Panc1 (cell line): ENCODE data around the gene ABCG1. TPM values are rescaled to one million over a fixed set of nuclear protein-coding genes. Genes with fewer than 3 reads are reported as not detected.

Experiments
- ATAC-seq: fragments of 200-7000 bp; cut with Tn5 transposase; 2 replicates; pipeline ENCODE4 v1.9.1; 2020; ENCODE audit warnings: mild to moderate bottlenecking, moderate library complexity
- BruUV-seq: library from RNA; stranded (reverse); fragments of 400-500 nt; replicated peaks from 2 replicates; lab custom pipeline; 2021; lab: Mats Ljungman, UMichigan
- CTCF ChIA-PET: fragments of 300-600 bp; sonication (Branson Sonifier 250); formaldehyde crosslinking; loops from one replicate; lab custom pipeline; 2022; ENCODE audit warnings: antibody characterized with exemption; lab: Charles Lee
- POLR2A ChIA-PET: fragments of 300-600 bp; sonication (Branson Sonifier 250); formaldehyde crosslinking; loops from one replicate; lab custom pipeline; 2022; ENCODE audit warnings: antibody characterized with exemption; lab: Charles Lee
- DNase-seq: peaks from one replicate; pipeline ENCODE4 v3.0.0-alpha.2; 2010; ENCODE audit warnings: low read depth, low spot score
- H3K27ac ChIP-seq: 2 replicates; pipeline ENCODE4 v1.5.1; 2011; ENCODE audit warnings: mild to moderate bottlenecking, low read length, inconsistent platforms
- H3K27me3 ChIP-seq: fragments of 200-500 bp; sonication (Bioruptor generic); 2 replicates; pipeline ENCODE4 v1.6.0; 2014; ENCODE audit warnings: low read length, inconsistent platforms; ENCODE audit not compliant: control insufficient read depth, insufficient read depth
- H3K36me3 ChIP-seq: fragments of 200-500 bp; sonication (Bioruptor generic); 2 replicates; pipeline ENCODE4 v1.5.1; 2014; ENCODE audit warnings: inconsistent platforms, mild to moderate bottlenecking, low read length, moderate library complexity; ENCODE audit not compliant: control insufficient read depth, insufficient read depth
- H3K4me1 ChIP-seq: 2 replicates; pipeline ENCODE4 v1.5.1; 2011; ENCODE audit warnings: inconsistent platforms, mild to moderate bottlenecking, low read length, moderate library complexity; ENCODE audit not compliant: control insufficient read depth, insufficient read depth
- H3K4me3 ChIP-seq, 2 experiments: 2 replicates each; pipeline ENCODE4 v1.5.1; 2011 to 2012; ENCODE audit warnings: low read depth in 2 of 2, low read length in 2 of 2, mild to moderate bottlenecking in 2 of 2, inconsistent platforms in 1 of 2, moderate library complexity in 1 of 2
- H3K9me3 ChIP-seq: fragments of 200-500 bp; sonication (Bioruptor generic); 2 replicates; pipeline ENCODE4 v1.5.1; 2014; ENCODE audit warnings: low read depth, mild to moderate bottlenecking, inconsistent platforms, low read length, moderate library complexity; ENCODE audit not compliant: control insufficient read depth, insufficient read depth
- POLR2AphosphoS5 ChIP-seq: IDR thresholded peaks from 2 replicates; pipeline ENCODE4 v1.6.1; 2012; ENCODE audit warnings: mild to moderate bottlenecking, low read depth, low read length, moderate library complexity
- SIN3A ChIP-seq: IDR thresholded peaks from 2 replicates; pipeline ENCODE4 v1.6.1; 2012; ENCODE audit warnings: low read depth, mild to moderate bottlenecking, low read length, moderate library complexity, borderline replicate concordance; ENCODE audit not compliant: insufficient read depth
- TCF7L2 ChIP-seq: IDR thresholded peaks from 2 replicates; pipeline ENCODE4 v1.6.1; 2011; ENCODE audit warnings: mild to moderate bottlenecking, low read depth, low read length, inconsistent platforms
- in situ Hi-C: cut with HindIII; loops from 2 replicates; pipeline ENCODE4 v1.10.0; 2016; ENCODE audit warnings: low sequenced_read_pairs, low pct_unique_long_range_greater_than_20kb
- intact Hi-C: fragments of 100-400 bp; cut with micrococcal nuclease; formaldehyde crosslinking; loops from one replicate; pipeline ENCODE4 v1.10.0; 2022; ENCODE audit not compliant: unreplicated experiment
- total RNA-seq: library from RNA; stranded (reverse); gene quantifications from one replicate; pipeline ENCODE4 v1.2.1, GENCODE V29; 2021; ENCODE audit not compliant: unreplicated experiment
- TF ChIP-seq, protein P1 (sequence below): fragments of 450-650 bp; IDR thresholded peaks from 2 replicates; pipeline ENCODE4 v1.5.1; 2017; ENCODE audit warnings: mild to moderate bottlenecking
- TF ChIP-seq, protein P2 (sequence below), 2 experiments: IDR thresholded peaks; 2 replicates each; pipeline ENCODE4 v1.6.1; 2011 to 2012; ENCODE audit warnings: low read depth in 2 of 2, control low read depth in 1 of 2, low read length in 1 of 2, mild to moderate bottlenecking in 1 of 2, moderate library complexity in 1 of 2; ENCODE audit not compliant: insufficient read depth in 1 of 2

Gene ABCG1
- total RNA-seq, 1 experiment from 2014 or later = 0.80 TPM

- Histone ChIP-seq H3K4me3 (no peak overlapping the region), H3K27ac (no peak overlapping the region), H3K4me1 (peaks cover 15% of the 10 kb centered on the region), H3K36me3 (no peaks in the 10 kb centered on the region), H3K9me3 (no peaks in the 10 kb centered on the region), H3K27me3 (no peaks in the 10 kb centered on the region)
- in situ Hi-C loops (no loop called here), intact Hi-C loops (no loop called here)
- no peak for TF ChIP-seq TCF7L2
- no peak for TF ChIP-seq POLR2AphosphoS5
- TF ChIP-seq, protein P1, sequence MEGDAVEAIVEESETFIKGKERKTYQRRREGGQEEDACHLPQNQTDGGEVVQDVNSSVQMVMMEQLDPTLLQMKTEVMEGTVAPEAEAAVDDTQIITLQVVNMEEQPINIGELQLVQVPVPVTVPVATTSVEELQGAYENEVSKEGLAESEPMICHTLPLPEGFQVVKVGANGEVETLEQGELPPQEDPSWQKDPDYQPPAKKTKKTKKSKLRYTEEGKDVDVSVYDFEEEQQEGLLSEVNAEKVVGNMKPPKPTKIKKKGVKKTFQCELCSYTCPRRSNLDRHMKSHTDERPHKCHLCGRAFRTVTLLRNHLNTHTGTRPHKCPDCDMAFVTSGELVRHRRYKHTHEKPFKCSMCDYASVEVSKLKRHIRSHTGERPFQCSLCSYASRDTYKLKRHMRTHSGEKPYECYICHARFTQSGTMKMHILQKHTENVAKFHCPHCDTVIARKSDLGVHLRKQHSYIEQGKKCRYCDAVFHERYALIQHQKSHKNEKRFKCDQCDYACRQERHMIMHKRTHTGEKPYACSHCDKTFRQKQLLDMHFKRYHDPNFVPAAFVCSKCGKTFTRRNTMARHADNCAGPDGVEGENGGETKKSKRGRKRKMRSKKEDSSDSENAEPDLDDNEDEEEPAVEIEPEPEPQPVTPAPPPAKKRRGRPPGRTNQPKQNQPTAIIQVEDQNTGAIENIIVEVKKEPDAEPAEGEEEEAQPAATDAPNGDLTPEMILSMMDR = no peak
- TF ChIP-seq SIN3A = no peak
- TF ChIP-seq, protein P2, sequence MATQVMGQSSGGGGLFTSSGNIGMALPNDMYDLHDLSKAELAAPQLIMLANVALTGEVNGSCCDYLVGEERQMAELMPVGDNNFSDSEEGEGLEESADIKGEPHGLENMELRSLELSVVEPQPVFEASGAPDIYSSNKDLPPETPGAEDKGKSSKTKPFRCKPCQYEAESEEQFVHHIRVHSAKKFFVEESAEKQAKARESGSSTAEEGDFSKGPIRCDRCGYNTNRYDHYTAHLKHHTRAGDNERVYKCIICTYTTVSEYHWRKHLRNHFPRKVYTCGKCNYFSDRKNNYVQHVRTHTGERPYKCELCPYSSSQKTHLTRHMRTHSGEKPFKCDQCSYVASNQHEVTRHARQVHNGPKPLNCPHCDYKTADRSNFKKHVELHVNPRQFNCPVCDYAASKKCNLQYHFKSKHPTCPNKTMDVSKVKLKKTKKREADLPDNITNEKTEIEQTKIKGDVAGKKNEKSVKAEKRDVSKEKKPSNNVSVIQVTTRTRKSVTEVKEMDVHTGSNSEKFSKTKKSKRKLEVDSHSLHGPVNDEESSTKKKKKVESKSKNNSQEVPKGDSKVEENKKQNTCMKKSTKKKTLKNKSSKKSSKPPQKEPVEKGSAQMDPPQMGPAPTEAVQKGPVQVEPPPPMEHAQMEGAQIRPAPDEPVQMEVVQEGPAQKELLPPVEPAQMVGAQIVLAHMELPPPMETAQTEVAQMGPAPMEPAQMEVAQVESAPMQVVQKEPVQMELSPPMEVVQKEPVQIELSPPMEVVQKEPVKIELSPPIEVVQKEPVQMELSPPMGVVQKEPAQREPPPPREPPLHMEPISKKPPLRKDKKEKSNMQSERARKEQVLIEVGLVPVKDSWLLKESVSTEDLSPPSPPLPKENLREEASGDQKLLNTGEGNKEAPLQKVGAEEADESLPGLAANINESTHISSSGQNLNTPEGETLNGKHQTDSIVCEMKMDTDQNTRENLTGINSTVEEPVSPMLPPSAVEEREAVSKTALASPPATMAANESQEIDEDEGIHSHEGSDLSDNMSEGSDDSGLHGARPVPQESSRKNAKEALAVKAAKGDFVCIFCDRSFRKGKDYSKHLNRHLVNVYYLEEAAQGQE (IDR thresholded peaks at IDR 0.05; ENCODE audit: insufficient read depth in 1 of 2, low read depth in 2 of 2, low read length in 1 of 2) = no peak
- DNase-seq (no peak), ATAC-seq (no peak)
- CTCF ChIA-PET = no interaction called here
- POLR2A ChIA-PET = no interaction called here
- no TSS peak for BruUV-seq
These were observed 16.7 kb downstream of the ABCG1 start for GRCh38 chr21:42235593-42235992.

DNA sequence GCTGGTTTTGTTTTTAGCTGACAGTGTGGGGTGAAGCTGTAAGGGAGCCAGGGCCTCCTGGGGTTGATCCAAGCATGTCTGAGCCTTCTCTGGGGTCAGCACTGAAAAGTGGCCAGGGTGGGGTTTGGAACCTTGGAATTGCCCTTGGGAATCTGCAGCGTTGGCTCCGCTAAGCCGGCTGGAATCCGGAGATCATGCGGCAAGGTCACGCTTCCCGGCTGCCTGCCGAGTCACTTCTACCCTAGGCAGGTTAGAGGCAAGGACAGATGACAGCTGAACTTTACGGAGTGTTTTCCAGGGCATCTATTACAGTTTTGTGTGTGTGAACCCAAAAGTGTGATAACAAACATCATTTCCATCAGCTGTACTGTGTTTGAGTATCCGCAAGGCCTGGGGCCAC lies 17.1 kb downstream of the ABCG1 start:
- POLR2A ChIA-PET = no interaction called here
- intact Hi-C loops = no loop called here
- CTCF ChIA-PET = no interaction called here
- no peaks in the 10 kb centered on the region for H3K9me3 ChIP-seq
- no peaks in the 10 kb centered on the region for H3K27me3 ChIP-seq
- BruUV-seq = no TSS peak
- no peaks in the 10 kb centered on the region for H3K36me3 ChIP-seq
- ATAC-seq = no peak
- DNase-seq = no peak
- H3K27ac ChIP-seq = no peak overlapping the region
- in situ Hi-C loops = no loop called here
- peaks cover 15% of the 10 kb centered on the region for H3K4me1 ChIP-seq
- H3K4me3 ChIP-seq = no peak overlapping the region
- TF ChIP-seq, protein P1 = no peak
- TF ChIP-seq POLR2AphosphoS5 (no peak), SIN3A (no peak), TCF7L2 (no peak)
- TF ChIP-seq, protein P2 (IDR thresholded peaks at IDR 0.05; ENCODE audit: insufficient read depth in 1 of 2, low read depth in 2 of 2, low read length in 1 of 2) = no peak
